Medulla oblongata (tissue), 1 donor: Measurements from ENCODE around the gene TADA3.

Experiments used
- DNase-seq: peaks from one replicate; pipeline ENCODE4 v3.0.0-alpha.2; 2015; ENCODE audit errors: extremely low spot score

The TADA3 gene

GRCh38 chr3:9792405-9793160 is at the start of gene TADA3, which contains the start of gene ARPC4:
TADA3 (minus strand) TSS chr3:9792473; CDS start chr3:9791466, 1,007 bp downstream.
ARPC4 (plus strand) TSS chr3:9793082; CDS start chr3:9793122, 40 bp downstream.
- peak; percentile 96 for DNase-seq

DNA sequence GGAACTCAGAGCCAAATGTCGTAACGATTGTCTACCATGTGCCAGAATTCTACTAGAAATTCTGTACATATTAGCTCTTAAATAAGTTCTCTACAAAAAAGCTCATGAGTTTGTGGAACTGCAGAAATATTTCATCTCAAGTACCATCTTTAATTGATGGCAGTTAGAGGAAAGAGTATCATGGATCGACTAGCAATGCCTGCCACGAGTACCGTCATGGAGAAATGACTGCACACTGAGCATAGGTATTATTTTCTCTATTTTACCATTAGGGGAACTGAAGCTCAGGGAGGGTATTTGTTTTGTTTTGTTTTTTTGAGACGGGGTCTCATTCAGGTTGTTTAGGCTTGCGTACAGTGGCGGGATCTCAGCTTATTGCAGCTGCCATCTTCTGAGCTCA is 48.7 kb upstream of the TADA3 start:
- DNase-seq = no peak

- no peak for DNase-seq
Measured at GRCh38 chr3:9838856-9839255, 46.6 kb upstream of the TADA3 start.

- no peak for DNase-seq
Measured at GRCh38 chr3:9837701-9838582, 45.7 kb upstream of the TADA3 start.

DNA sequence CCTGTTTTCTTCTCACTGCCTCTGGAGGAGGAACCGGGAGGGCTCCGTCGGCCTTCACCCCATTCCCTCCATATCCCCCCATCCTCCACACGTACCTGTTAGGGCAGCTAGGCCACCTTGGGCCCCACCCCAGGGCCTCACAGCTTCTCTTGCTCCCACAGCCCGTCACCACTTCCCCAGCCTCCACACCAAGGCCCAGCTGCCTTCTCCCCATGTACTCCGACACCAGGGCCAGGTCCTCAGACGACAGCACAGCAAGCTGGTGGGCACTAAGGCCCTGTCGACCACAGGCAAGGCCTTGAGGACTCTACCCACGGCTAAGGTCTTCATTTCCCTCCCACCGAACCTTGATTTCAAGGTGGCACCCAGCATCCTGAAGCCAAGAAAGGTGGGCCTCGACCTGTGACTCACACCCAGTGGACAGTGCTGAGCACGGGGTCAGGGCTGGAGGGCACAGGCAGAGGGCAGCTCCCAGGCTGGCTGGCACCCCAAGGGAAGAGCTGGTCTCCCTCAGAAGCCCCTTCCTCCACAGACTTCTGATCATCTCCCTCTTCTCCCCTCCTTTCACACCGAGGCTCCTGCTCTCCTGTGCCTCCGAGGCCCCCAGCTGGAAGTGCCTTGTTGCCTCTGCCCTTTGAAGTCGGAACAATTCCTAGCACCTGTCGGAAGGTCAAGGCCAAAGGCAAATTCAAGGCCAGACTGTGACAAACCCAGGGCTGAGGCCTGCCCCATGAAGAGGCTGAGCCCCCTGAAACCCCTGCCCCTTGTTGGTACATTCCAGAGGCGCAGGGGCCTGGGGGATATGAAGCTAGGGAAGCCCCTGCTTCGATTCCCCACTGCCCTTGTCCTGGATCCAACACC is 42.5 kb upstream of the TADA3 start:
- DNase-seq = no peak

DNA sequence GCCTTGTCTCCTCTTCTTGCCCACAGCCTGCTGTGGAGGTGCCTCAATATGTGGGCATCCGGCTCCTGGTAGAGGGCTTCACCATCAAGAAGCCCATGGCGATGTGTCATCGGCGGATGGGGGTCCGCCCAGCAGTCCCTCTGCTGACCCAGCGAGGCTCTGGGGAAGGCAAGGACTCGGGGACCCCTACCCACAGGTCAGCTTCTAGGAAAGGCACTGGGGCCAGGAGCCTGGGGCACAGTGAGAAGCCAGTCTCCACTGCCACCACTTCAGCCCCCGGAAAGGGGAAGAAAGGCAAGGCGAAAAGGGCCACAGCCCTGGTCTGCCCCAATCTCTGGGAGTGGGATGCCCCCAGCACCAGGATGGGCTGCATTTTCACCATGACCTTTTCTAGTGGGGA is 40.8 kb upstream of the TADA3 start:
- no peak for DNase-seq

DNA sequence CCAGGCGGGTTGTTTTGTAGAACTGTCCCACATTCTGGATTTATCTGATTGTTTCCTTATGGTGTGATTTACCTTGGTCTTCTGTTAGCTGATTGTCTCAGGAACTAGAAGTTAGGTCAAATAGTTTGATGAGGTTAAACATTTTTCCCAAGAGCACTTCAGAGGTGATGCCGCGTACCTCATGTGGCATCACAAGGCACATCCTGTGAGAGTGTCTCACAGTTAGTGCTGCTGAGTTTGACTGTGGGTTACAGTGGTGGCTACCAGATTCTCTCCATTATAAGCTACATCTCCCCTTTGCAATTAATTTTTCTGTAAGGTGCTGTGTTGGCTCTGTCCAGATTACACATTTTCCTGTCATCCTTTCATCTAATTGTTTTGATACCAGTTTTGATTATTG is 39.0 kb upstream of the TADA3 start:
- no peak for DNase-seq

GRCh38 chr3:9828801-9829755 is 36.8 kb upstream of the TADA3 start:
- no peak for DNase-seq

DNA sequence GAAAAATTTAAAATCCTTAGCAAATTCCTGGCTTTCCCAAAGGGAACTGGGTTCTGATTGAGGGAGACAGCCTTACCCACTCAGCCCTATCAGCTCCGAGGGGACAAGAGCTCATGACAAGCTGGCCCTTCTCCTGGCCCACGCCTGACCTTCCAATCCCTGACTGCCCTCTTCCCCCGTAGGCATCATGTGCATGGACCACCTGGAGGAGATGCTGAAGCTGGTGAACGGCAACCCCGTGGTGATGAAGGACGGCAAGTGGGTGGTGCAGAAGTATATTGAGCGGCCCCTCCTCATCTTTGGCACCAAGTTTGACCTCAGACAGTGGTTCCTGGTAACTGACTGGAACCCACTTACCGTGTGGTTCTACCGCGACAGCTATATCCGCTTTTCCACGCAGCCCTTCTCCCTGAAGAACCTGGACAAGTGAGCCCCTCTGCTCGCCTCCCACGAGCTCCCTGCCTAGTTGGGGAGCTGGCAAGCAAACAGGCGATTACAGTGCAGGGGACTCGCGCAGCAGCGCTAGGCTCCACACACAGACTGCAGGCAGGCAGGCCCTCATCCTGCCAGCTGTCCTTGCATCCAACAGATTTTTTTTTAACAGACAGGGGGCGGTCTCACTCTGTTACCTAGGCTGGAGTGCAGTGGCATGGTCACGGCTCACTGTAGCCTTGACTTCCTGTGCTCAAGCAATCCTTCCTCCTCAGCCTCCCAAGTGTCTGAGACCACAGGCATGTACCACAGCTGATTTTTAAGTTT is 34.7 kb upstream of the TADA3 start:
- no peak for DNase-seq

GRCh38 chr3:9825451-9826040 is 33.3 kb upstream of the TADA3 start:
- no peak for DNase-seq

- no peak for DNase-seq
Measured at GRCh38 chr3:9820946-9821345, 28.7 kb upstream of the TADA3 start.

GRCh38 chr3:9820543-9820942 is 28.3 kb upstream of the TADA3 start:
- no peak for DNase-seq

- no peak for DNase-seq
Measured at GRCh38 chr3:9818666-9819335, 26.5 kb upstream of the TADA3 start.

DNA sequence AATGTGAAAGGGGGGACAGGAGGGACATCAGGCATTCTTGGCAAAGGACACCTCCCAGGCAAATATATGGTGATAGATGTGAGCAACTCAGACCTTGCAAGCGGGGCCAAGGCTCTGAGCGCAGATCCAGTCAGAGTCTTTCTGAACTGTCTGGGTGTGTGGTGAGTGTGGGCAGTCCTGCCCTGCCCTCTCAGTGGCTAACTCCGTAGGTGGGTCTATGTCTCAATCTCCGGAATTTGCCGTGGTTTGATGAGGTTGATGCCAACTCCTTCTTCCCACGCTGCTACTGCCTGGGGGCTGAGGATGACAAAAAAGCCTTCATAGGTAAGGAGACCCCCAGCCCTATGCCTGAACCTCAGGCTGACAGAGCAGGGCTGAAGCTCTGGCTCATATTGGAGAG is 25.2 kb upstream of the TADA3 start:
- no peak for DNase-seq

DNA sequence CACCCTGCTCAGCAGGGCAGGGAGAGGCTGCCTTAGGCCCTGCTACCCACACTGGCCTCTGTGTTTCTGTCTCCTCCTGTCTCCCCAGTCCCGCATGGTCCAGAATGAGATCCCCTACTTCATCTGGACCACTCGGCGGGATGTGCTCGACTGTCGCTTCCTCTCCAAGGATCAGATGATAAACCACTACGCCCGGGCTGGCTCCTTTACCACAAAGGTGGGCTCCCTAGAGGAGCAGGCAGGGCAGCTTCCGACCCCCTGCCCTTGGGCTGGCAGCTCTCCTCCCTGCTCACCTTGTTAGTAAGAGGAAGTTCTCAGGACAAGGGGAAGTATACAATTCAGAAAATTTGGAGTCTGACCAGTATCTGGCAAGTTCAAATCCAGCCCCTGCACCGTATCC is 23.7 kb upstream of the TADA3 start:
- DNase-seq = no peak

DNA sequence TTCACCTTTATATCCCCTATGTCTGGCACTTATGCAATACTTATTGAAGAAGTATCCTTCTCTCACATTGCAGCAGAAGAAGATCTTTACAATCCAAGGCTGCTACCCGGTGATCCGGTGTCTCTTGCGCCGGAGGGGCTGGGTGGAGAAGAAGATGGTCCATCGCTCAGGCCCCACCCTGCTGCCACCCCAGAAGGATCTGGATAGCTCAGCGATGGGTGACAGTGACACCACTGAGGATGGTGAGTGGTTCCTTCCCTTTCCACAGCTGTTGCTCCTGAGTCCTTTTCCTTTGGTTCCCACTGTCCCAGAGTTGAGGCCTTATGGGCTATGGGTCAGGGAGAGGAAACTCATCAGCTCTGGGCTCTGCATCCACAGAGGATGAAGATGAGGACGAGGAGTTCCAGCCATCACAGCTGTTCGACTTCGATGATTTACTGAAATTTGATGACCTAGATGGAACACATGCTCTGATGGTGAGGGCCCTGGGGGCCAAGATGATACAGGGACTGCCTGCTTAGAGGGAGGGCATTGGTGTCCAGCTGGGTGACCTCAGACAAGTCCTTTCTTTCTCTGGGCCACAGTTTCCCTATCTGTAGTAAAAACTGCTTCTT is 20.7 kb upstream of the TADA3 start:
- DNase-seq = no peak

DNA sequence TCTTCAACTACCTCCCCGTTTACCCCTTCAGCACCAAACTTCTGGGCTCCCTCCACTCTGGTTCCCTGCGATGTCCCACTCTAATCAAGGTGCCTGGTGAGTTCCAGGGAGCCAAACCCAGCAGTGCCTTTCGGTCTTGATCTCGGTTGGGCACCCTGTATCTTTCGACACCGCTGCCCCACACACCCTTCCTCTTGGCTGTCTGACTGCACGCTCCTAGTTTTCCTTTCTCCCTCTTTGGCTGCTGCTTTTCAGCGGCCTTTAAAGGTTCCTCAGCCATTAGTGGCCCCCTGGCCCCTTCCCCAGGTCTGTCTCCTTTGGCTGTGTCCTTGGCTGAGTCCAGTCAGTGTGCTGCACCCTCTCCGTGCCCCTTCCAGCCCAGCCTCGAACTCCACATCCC is 18.6 kb upstream of the TADA3 start:
- DNase-seq = no peak

GRCh38 chr3:9810433-9810770 is 18.1 kb upstream of the TADA3 start:
- no peak for DNase-seq
